Measurements from ENCODE around the gene RPL38. TPM values are rescaled to one million over a fixed set of nuclear protein-coding genes. Genes with fewer than 3 reads are reported as not detected.

RPL38 gene
- total RNA-seq, 8 experiments from 2014 or later = 1,787 to 3,038 (median 2,213) TPM

DNA sequence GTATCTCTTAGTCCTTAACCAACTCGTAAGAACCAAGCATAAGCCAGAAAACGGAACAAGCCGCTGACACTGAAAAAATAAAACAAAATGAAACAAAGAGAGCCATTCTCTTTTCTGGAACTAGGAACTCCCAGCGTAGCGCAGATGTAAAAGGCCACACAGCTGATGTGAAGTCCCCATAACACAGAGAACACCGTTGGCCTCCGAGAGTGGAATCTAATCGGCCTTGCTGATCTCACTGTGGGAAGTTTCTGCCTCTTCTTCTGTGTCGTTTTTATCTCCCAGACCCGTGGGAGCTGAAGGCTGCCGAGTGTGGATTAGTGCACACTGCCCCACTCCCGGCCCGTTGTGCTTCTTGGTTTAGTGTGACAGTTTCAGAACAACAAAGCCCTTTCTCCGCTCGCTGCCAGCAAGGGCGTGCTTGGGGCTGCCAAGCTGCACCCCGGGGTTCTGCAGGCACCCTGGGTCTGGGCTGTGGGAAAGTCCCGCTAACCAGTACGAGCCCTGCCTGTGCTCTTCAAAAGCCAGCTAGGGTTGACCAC, 31.6 kb downstream of the RPL38 start:
- in situ Hi-C loops (cut with MboI; ENCODE audit: low pct_unique_long_range_greater_than_20kb in 2 of 9, low sequenced_read_pairs in 9 of 9, unreplicated experiment in 9 of 9) = no loop called here
- 67 to 96% (median 76%) methylated on average over 1 to 12 of the region's 19 CpGs; no CpG with 5 or more reads in 1 of the 10 experiments for WGBS, 10 experiments
- peak in 2 of 8 experiments; percentile 28 to 53 for ATAC-seq (replicated peaks in 6 of 8)
- no peak overlapping the region for H3K27ac ChIP-seq
- H3K4me3 ChIP-seq = no peak overlapping the region
- H3K4me1 ChIP-seq (replicated peaks in 1 of 2) = peaks cover 0 to 12% of the 10 kb centered on the region in 2 donors

DNA sequence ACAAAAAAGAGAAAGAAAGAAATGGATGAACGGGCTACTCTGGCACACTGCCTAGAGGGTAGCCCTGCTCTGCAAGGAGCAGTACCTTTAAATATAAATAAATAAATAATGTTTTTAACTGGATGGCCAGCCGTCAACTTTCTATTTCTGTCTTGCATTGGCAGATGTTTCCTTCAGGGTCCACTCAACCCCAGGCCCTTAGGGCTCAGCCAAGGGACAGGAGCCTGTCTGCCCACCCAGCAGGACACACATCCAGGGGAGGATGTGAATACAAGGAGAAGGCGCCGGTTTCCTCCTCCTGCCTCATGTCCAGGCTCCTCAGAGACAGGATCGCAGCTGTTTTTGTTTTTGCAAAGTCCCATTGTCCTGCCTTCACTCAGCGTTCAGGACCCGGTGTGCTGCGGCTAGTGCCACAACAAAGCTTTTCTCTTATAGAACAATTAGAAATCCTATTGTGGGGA, 32.5 kb downstream of the RPL38 start:
- Histone ChIP-seq H3K27ac (no peak overlapping the region), H3K4me3 (no peak overlapping the region), H3K4me1 (replicated peaks in 1 of 2) (peaks cover 0 to 18% of the 10 kb centered on the region in 2 donors)
- in situ Hi-C loops (cut with MboI; ENCODE audit: low pct_unique_long_range_greater_than_20kb in 2 of 9, low sequenced_read_pairs in 9 of 9, unreplicated experiment in 9 of 9) = no loop called here
- 20 to 80% (median 42%) methylated on average over 1 to 5 of the region's 8 CpGs for WGBS, 10 experiments
- peak in 1 of 8 experiments; percentile 17 for ATAC-seq (replicated peaks in 6 of 8)

GRCh38 chr17:74237321-74237720, 33.8 kb downstream of the RPL38 start:
- WGBS, 10 experiments = 0 to 100% (median 91%) methylated on average over 1 to 9 of the region's 12 CpGs; no CpG with 5 or more reads in 3 of the 10 experiments
- no peak overlapping the region for H3K4me3 ChIP-seq
- ATAC-seq (replicated peaks in 6 of 8) = no peak
- in situ Hi-C loops (cut with MboI; ENCODE audit: low pct_unique_long_range_greater_than_20kb in 2 of 9, low sequenced_read_pairs in 9 of 9, unreplicated experiment in 9 of 9) = no loop called here
- no peak overlapping the region for H3K27ac ChIP-seq
- H3K4me1 ChIP-seq (replicated peaks in 1 of 2) = peaks cover 0 to 22% of the 10 kb centered on the region in 2 donors

DNA sequence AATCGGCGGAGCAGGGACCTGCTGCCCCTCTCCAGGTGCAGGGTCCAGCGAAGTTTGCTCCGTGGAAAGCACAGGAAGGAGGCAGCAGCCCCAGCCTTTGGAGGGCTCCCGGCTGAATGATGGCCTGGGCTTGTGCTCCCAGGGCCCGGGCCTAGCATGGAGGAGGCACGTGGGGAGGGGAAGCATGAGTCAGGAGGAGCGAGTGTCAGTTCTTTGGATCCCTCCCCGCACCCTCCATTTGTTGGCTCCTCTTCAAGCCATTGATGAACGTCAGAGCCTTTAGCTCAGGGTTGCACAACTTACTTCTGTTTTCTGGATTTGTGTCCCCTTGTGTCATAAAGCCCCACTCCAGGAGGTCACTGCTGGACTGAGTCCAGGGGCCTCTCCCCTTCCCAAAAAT, 35.7 kb downstream of the RPL38 start:
- WGBS, 10 experiments = 20 to 87% (median 40%) methylated on average over 1 to 6 of the region's 10 CpGs; no CpG with 5 or more reads in 5 of the 10 experiments

GRCh38 chr17:74240618-74241205, 37.2 kb downstream of the RPL38 start:
- Histone ChIP-seq H3K4me1 (replicated peaks in 1 of 2) (peaks cover 17 to 31% of the 10 kb centered on the region in 2 donors), H3K27ac (no peak overlapping the region), H3K4me3 (no peak overlapping the region)
- in situ Hi-C loops (cut with MboI; ENCODE audit: low pct_unique_long_range_greater_than_20kb in 2 of 9, low sequenced_read_pairs in 9 of 9, unreplicated experiment in 9 of 9) = no loop called here
- ATAC-seq (replicated peaks in 6 of 8) = peak; percentile 20 to 77 (median 64)
- 17 to 100% (median 46%) methylated on average over 1 to 8 of the region's 11 CpGs; no CpG with 5 or more reads in 4 of the 10 experiments for WGBS, 10 experiments

More for the DNA sequence above, 35.7 kb downstream of the RPL38 start:
- H3K4me1 ChIP-seq (replicated peaks in 1 of 2) = peaks cover 2 to 22% of the 10 kb centered on the region in 2 donors
- H3K27ac ChIP-seq = no peak overlapping the region
- ATAC-seq (replicated peaks in 6 of 8) = peak in 2 of 8 experiments; percentile 25 to 40
- in situ Hi-C loops (cut with MboI; ENCODE audit: low pct_unique_long_range_greater_than_20kb in 2 of 9, low sequenced_read_pairs in 9 of 9, unreplicated experiment in 9 of 9) = no loop called here
- H3K4me3 ChIP-seq = no peak overlapping the region

DNA sequence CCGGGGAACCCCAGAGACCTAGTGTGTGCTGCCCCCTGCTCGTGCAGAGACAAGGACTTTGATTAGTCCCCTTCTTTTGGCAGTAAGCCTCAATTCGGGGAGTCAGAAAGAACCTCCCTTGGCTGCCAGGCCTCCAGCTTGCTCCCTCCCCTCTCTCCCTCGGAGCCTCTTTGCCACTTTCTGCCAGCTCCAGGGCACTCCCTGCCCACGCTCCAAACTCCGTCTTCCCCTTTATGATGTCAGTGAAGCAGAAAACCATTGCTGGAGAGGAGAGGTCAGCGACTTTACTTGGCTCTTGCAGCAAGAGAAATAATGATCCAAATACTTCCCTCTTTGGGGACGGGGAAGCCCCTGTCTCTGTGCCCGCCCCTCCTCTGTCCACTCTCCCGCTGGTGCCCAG, 38.0 kb downstream of the RPL38 start:
- Histone ChIP-seq H3K27ac (no peak overlapping the region), H3K4me1 (replicated peaks in 1 of 2) (peaks cover 22 to 33% of the 10 kb centered on the region in 2 donors), H3K4me3 (no peak overlapping the region)
- WGBS, 10 experiments = 80 to 93% (median 89%) methylated on average over 1 to 2 of the region's 10 CpGs; no CpG with 5 or more reads in 6 of the 10 experiments
- ATAC-seq (replicated peaks in 6 of 8) = no peak
- in situ Hi-C loops (cut with MboI; ENCODE audit: low pct_unique_long_range_greater_than_20kb in 2 of 9, low sequenced_read_pairs in 9 of 9, unreplicated experiment in 9 of 9) = no loop called here

GRCh38 chr17:74241847-74242246, 38.4 kb downstream of the RPL38 start:
- in situ Hi-C loops (cut with MboI; ENCODE audit: low pct_unique_long_range_greater_than_20kb in 2 of 9, low sequenced_read_pairs in 9 of 9, unreplicated experiment in 9 of 9) = no loop called here
- 40 to 95% (median 75%) methylated on average over 1 to 2 of the region's 2 CpGs; no CpG with 5 or more reads in 6 of the 10 experiments for WGBS, 10 experiments
- H3K4me1 ChIP-seq (replicated peaks in 1 of 2) = peaks cover 22 to 36% of the 10 kb centered on the region in 2 donors
- H3K27ac ChIP-seq = no peak overlapping the region
- no peak overlapping the region for H3K4me3 ChIP-seq
- no peak for ATAC-seq (replicated peaks in 6 of 8)

DNA sequence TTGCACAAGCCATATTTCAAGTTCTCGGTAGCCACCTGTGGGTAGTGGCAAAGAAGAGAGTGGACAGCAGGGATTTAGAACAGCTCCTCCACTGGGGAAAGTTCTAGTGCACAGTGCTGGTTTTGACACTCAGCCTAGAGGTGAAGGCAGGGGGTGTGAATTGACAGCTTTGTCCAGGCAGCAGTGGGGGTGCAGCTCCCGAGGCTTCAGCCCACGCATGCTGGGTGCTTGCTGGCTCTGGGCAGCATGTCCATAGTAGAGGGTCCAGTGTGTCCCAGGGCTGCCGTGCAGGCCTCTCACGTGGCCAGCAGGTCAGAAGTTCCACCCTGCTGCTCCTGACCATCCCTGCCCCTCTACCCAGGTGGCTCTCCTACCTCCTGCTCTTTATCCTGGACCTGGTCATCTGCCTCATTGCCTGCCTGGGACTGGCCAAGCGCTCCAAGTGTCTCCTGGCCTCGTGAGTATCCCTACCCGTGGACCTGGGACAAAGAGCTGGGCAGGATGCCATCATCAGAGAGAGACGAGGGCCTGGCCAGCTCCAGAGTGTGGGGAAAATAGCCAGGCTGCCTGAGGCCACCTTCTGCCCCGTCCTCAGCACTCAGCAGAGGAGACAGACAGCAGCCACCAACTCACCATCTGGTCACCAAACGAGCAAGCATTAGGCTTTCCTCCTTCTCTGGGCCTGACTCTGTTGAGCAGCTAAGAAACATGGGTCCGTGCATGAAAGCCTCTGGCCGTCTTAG, 39.7 kb downstream of the RPL38 start:
- no peak for ATAC-seq (replicated peaks in 6 of 8)
- in situ Hi-C loops (cut with MboI; ENCODE audit: low pct_unique_long_range_greater_than_20kb in 2 of 9, low sequenced_read_pairs in 9 of 9, unreplicated experiment in 9 of 9) = no loop called here
- Histone ChIP-seq H3K4me3 (no peak overlapping the region), H3K4me1 (replicated peaks in 1 of 2) (peaks cover 22 to 36% of the 10 kb centered on the region in 2 donors), H3K27ac (no peak overlapping the region)
- WGBS, 10 experiments = 83 to 100% (median 100%) methylated on average over 1 to 3 of the region's 13 CpGs; no CpG with 5 or more reads in 7 of the 10 experiments

GRCh38 chr17:74244128-74244527, 40.6 kb downstream of the RPL38 start:
- Histone ChIP-seq H3K27ac (no peak overlapping the region), H3K4me3 (no peak overlapping the region), H3K4me1 (replicated peaks in 1 of 2) (peaks cover 22 to 36% of the 10 kb centered on the region in 2 donors)
- no peak for ATAC-seq (replicated peaks in 6 of 8)
- in situ Hi-C loops (cut with MboI; ENCODE audit: low pct_unique_long_range_greater_than_20kb in 2 of 9, low sequenced_read_pairs in 9 of 9, unreplicated experiment in 9 of 9) = no loop called here
- 95% methylated on average over 4 of the region's 10 CpGs; no CpG with 5 or more reads in 9 of the 10 experiments for WGBS, 10 experiments

DNA sequence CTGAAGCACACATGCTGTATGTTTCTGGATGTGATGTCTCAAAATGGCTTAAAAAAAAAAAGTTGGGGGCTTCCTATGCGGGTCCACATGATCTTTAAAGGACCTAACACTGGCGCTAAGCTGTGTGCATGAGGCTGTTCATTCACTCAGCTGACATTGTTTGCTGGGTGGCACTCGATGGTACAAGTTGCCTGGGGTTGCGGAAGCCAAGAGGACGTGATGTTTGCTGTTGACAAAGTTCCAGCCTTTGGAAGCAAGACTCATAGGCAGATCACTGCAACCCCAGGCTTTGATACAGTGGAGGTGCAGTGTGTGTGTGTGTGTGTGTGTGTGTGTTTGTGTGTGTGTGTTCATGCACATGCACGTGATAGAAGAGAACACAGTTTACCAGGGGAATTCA, 41.1 kb downstream of the RPL38 start:
- Histone ChIP-seq H3K4me1 (replicated peaks in 1 of 2) (peaks cover 22 to 36% of the 10 kb centered on the region in 2 donors), H3K4me3 (no peak overlapping the region), H3K27ac (no peak overlapping the region)
- in situ Hi-C loops (cut with MboI; ENCODE audit: low pct_unique_long_range_greater_than_20kb in 2 of 9, low sequenced_read_pairs in 9 of 9, unreplicated experiment in 9 of 9) = no loop called here
- WGBS, 10 experiments = 0 to 92% (median 91%) methylated on average over 2 to 4 of the region's 6 CpGs; no CpG with 5 or more reads in 6 of the 10 experiments
- ATAC-seq (replicated peaks in 6 of 8) = peak in 1 of 8 experiments; percentile 11

DNA sequence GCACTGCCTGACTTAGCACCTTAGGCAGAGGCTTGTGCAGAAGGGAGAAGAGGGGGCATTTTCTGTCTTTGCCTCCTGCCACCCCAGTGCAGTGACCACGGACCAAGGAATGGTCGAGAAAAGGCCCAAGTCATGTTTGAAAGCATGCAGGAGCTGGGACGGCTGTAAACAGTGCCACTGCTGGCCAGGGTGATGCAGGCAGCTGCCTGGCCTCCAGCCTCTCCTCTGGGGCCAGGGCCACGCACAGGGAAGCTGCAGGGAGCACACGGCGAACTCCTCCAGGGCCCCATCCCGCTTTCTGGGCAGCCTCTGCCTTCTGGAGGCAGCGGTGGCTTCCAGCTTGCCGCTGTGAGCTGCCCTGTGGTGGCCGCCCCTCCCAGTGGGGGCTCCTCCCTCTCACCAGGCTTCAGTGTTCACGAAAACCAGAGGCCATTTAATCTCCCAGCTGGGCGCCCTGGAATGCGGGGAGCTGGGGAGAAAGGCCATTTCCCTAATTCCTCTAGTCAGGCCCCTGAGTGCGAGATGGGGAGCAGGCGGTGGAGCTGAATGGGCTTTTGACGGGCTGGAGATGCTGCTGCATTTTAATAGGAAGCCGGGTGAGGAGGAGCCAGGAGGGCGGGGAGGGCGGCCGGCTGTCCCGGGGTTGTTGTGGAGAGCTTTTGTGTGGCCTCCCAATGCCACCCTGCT, 41.8 kb downstream of the RPL38 start:
- peak overlapping the region; percentile 10 to 75 for H3K27ac ChIP-seq
- in situ Hi-C loops (cut with MboI; ENCODE audit: low pct_unique_long_range_greater_than_20kb in 2 of 9, low sequenced_read_pairs in 9 of 9, unreplicated experiment in 9 of 9) = no loop called here
- ATAC-seq (replicated peaks in 6 of 8) = peak; percentile 24 to 78 (median 67)
- no peak overlapping the region for H3K4me3 ChIP-seq
- 9 to 45% (median 28%) methylated on average over 4 to 7 of the region's 21 CpGs; no CpG with 5 or more reads in 7 of the 10 experiments for WGBS, 10 experiments
- H3K4me1 ChIP-seq (replicated peaks in 1 of 2) = peaks cover 26 to 41% of the 10 kb centered on the region in 2 donors

DNA sequence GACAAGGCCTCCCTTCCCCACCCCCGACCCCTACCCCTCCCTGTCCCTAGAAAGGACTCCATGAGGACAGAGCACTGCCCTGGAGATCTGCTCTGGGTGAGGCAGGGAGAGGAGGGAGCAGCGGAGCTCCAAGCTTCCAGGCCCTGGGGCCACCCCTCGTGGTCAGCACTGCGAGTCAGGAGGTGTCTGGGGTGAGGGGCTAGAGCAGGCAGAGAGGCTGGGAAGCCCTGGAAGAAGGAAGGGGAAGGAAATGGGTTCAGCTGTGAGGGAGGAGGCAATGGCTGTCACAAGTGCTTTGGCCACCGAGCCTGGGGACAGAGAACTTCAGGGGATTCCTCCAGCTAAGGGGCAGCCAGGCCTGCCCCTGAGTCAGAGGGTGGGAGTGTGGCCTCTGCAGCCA, 42.4 kb downstream of the RPL38 start:
- peaks cover 31 to 38% of the 10 kb centered on the region in 2 donors for H3K4me1 ChIP-seq (replicated peaks in 1 of 2)
- WGBS, 10 experiments = 20 to 60% methylated on average over 1 of the region's 5 CpGs; no CpG with 5 or more reads in 8 of the 10 experiments
- in situ Hi-C loops (cut with MboI; ENCODE audit: low pct_unique_long_range_greater_than_20kb in 2 of 9, low sequenced_read_pairs in 9 of 9, unreplicated experiment in 9 of 9) = no loop called here
- peak in 2 of 8 experiments; percentile 10 to 38 for ATAC-seq (replicated peaks in 6 of 8)
- H3K27ac ChIP-seq = peak overlapping the region; percentile 10 to 75
- H3K4me3 ChIP-seq = no peak overlapping the region
